GM19395 (cell line): ENCODE results near the gene NLRP6.
A peak's percentile ranks its signal among the peaks of the same experiment; 100 is the strongest.
"Not testable (repeated sequence)": the region's sequence is repeated elsewhere in the genome, so short reads cannot be mapped to it uniquely, and the experiment has no call there.

Experiments used
- ATAC-seq: cut with Tn5 transposase; IDR thresholded peaks from one replicate; pipeline ENCODE4 v1.9.1; 2021; ENCODE audit warnings: mild to moderate bottlenecking, moderate library complexity; ENCODE audit not compliant: unreplicated experiment

The NLRP6 gene

DNA sequence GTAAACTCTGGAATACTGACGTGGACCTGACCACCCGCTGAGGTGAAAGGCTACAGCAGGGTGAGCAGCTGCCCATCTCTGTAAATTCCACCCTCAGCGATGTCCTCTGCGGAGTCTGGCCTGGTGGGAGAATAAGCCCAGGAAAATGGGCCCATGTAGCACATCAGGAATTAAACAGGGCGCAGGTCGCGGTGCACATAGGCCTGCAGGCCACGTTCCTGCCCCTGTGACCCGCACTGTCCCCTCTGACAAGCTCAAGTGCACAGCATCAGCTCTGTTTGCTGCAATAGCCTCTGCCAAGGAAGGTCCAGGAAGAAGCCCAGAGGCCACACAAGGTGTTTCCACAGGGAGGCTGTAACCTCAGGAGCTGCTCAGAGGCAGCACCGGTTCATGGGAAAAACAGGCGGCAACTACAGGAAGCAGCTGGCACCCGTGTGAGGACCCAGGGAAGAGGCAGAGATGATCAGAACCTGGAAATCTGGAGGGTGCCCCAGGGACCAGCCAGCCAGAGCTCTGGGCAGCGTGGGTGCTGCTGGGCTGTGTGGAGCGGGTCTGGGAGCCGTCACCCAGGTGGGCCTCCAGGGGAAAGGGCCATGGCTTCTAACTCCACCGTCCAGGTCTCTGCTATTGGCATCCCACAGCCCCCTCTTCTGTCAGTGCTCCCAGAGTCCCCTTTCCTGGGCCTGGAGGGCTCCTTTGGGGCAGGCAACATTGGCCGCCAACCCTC, 28.6 kb downstream of the NLRP6 start:
- ATAC-seq, result no peak

DNA sequence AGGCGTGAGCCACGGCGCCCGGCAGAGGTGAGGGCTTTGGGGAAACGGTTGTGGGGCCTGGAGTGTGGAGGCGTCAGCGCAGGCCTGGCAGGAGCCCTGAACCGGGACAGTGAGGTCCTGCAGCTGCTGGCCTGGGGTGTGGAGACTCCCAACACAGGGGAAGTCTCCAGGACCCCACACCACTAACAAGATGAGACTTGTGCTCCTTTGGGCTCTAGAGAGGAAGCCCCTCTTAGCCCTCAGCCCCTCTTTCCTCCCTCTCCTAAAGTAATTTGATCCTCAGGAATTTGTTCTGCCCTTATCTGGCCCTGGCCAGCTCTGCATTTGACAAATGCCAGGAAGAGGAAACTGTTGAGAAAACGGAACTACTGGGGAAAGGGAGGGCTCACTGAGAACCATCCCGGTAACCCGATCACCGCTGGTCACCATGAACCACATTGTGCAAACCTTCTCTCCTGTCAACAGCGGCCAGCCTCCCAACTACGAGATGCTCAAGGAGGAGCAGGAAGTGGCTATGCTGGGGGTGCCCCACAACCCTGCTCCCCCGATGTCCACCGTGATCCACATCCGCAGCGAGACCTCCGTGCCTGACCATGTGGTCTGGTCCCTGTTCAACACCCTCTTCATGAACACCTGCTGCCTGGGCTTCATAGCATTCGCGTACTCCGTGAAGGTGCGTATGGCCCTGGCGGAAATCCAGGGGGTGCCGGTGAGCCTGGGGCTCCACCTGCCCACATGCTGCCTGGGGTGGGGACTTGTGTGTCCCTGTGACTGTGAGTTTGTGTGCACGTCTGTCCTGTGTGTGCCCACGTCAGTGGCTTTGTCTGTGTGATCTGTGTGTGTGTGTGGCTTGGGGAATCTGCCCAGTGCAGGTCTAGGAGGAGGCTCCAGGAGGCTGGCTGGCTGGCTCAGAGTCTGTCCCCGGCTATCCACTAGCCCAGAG, 29.8 kb downstream of the NLRP6 start, which contains the start of gene IFITM2:
IFITM2 (plus strand) TSS at position 51 of the 943 bp plus-strand sequence; CDS start at position 428, 377 bp downstream.
- ATAC-seq, result not testable (repeated sequence)

- ATAC-seq, result not testable (repeated sequence)
These were observed 30.8 kb downstream of the NLRP6 start for GRCh38 chr11:308740-309665.

DNA sequence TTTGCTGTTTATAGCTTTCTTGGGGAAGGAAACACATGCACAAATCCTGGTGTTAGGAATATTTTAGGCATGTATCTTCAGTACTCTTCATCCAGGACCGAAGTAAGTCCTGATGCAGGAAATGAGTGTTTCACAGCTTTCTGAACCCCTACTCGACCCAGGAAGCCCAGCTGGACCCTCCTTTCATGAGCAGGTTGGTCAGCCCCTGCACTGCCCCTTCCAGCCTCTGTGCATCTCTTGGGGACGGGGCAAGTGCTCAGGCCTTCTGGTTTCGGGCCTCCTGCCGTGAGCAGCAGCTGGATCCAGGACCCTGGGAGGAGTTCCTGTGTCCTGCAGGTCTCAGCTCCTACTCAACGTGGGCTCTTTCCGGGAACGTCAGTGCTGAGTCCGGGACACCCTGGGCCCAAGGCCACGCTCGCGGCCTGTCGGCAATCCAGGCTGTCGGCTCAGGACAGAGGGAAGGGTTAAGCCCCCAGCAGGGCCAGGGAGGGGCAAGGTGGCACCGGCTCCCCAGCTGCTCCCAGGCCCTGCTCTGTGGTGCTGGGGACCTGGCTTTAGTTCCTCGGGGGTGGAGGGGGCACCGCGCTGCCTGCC, 31.9 kb downstream of the NLRP6 start:
- not testable (repeated sequence) for ATAC-seq

DNA sequence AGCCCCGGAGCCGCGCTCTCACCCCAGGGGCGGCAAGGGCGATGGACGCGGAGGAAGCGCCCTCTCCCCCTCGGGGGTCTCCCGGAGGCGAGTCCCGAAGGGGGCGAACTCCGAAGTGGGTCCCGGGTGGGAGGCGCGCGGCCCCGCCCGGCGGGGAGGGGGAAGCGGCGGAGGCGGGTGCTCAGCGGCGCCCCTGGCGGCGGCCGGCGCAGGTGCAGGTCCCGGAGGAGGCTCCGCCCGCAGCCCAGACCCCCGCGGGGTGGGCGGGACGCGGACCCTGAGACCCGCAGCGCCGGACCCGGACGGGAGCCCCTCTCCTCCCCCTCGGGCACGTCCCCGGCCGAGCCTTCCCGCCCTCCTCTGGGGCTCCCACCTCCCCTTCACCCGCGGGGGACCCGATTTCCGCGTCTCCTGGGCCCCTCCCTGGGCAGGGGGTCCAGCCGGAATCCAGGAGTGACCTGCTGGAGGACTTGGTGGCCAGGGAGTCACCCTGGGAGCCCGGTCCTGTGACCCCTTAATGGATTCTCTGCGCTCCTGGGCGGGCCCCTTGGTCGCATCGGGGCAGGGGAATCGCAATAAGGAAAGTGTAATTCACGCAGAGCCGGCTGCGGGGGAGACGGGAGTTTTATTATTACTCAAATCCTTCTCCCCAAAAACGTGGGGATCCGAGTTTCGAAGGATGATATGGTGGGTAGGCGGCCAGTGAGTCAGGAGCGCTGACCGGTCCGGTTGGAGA, 33.0 kb downstream of the NLRP6 start:
- ATAC-seq, result not testable (repeated sequence)

GRCh38 chr11:312092-312816, 34.0 kb downstream of the NLRP6 start:
- no peak for ATAC-seq

- no peak for ATAC-seq
These were observed 35.1 kb downstream of the NLRP6 start for GRCh38 chr11:313304-313786.

- ATAC-seq, result peak; percentile 48
These were observed 35.8 kb downstream of the NLRP6 start, which contains the start of gene IFITM1 for GRCh38 chr11:313787-314553. Gene IFITM1, plus strand, starts transcription at chr11:314040. Its CDS starts 131 bp downstream, at chr11:314171.

GRCh38 chr11:314554-314875, 36.3 kb downstream of the NLRP6 start:
- ATAC-seq, result not testable (repeated sequence)

DNA sequence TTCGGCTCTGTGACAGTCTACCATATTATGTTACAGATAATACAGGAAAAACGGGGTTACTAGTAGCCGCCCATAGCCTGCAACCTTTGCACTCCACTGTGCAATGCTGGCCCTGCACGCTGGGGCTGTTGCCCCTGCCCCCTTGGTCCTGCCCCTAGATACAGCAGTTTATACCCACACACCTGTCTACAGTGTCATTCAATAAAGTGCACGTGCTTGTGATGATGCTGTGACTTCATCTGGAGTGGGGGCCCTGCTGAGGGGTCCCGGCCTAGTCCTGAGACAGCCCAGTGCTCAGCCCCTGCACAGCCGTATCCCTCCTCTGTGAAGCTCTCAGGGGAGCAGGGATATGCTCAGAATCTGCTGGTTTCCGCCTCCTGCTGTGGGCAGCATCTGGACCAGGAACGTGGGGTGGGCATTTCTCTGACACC, 36.9 kb downstream of the NLRP6 start:
- no peak for ATAC-seq

- no peak for ATAC-seq
These were observed 37.3 kb downstream of the NLRP6 start for GRCh38 chr11:315516-315994.

GRCh38 chr11:316031-316701, 38.0 kb downstream of the NLRP6 start:
- no peak for ATAC-seq

DNA sequence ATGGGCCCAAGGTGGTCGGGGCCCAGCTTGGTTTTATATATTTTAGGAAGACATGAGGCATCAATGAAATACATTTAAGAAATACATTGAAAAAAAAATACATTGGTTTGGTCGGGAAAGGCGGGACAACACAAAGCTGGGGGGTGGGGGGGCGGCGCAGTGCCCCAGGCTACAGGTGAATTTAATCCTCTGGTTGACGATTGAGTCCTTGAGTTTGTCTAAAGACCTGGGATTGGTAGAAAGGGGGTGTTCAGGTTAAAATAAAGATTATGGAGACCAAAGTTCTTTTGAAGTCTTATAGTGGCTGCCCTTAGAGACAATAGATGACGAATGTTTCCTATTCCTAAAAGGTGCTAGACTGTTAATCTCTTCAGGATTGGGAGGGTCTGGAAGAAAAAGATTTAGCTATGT, 38.7 kb downstream of the NLRP6 start:
- ATAC-seq, result no peak

DNA sequence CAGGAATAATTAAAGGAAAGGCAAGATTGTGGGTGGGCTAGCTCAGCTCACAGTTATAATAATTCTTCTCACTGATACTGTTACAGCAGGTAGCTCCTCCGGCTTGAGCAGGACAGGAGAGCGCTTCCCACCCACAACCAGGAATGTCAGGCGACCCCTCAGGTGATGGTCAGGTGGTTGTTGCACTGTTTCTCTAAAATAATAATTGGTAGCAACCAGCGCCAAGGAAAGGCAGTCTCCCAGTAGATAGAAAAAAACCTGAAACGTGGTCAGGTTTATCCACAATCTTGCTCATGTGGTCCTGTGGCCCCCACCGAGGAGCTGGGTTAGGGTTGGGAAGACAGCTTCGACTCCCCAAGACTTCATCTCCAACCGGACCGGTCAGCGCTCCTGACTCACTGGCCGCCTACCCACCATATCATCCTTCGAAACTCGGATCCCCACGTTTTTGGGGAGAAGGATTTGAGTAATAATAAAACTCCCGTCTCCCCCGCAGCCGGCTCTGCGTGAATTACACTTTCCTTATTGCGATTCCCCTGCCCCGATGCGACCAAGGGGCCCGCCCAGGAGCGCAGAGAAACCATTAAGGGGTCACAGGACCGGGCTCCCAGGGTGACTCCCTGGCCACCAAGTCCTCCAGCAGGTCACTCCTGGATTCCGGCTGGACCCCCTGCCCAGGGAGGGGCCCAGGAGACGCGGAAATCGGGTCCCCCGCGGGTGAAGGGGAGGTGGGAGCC, 39.6 kb downstream of the NLRP6 start:
- not testable (repeated sequence) for ATAC-seq

- ATAC-seq, result not testable (repeated sequence)
These were observed 40.4 kb downstream of the NLRP6 start for GRCh38 chr11:318405-319120.
